A549 (cell line): Measurements from ENCODE around the gene SRPRA. TPM values are rescaled to one million over a fixed set of nuclear protein-coding genes. Genes with fewer than 3 reads are reported as not detected.

ENCODE experiments used
- ATAC-seq, 2 experiments: fragments of 200-7000 bp in 1 of 2; fragments of >200 bp in 1 of 2; cut with Nextera tagmentation in 1 of 2; cut with Tn5 transposase in 1 of 2; 3 replicates each; pipeline versions ENCODE4 v1.8.0 to v1.9.1; 2018 to 2020; ENCODE audit warnings: mild to moderate bottlenecking in 1 of 2, moderate library complexity in 1 of 2
- CTCF ChIA-PET: fragments of 300-600 bp; sonication (Branson Sonifier 250); formaldehyde crosslinking; extraction: SDS; loops from one replicate; lab custom pipeline; 2021; ENCODE audit warnings: antibody characterized with exemption, inconsistent platforms; lab: Yijun Ruan, JAX
- POLR2A ChIA-PET: fragments of 350-600 bp; formaldehyde crosslinking; extraction: SDS; loops from one replicate; lab custom pipeline; 2021; ENCODE audit warnings: antibody characterized with exemption, inconsistent platforms; lab: Yijun Ruan, JAX
- DNase-seq, 2 experiments: peaks; one replicate each; pipeline versions ENCODE4 v3.0.0 to v3.0.0-alpha.2; 2011 to 2016; ENCODE audit warnings: low read depth in 1 of 2, low spot score in 1 of 2
- FAIRE-seq: peaks from 2 replicates; lab custom pipeline; 2011; peaks lifted over from hg19 to GRCh38; lab: Jason Lieb, UNC
- H3K27ac ChIP-seq, 2 experiments: fragments of >200 bp; sonication (Bioruptor Twin); formaldehyde crosslinking; 3 replicates each; pipeline ENCODE4 v1.5.1; 2016 to 2017
- H3K4me1 ChIP-seq: fragments of >200 bp; sonication (Bioruptor Twin); formaldehyde crosslinking; 3 replicates; pipeline ENCODE4 v1.6.1; 2016
- H3K4me2 ChIP-seq: fragments of >200 bp; sonication (Bioruptor Twin); formaldehyde crosslinking; 3 replicates; pipeline ENCODE4 v1.6.1; 2016
- H3K4me3 ChIP-seq: fragments of >200 bp; sonication (Bioruptor Twin); formaldehyde crosslinking; 3 replicates; pipeline ENCODE4 v1.5.1; 2016
- H3K9me3 ChIP-seq: fragments of >200 bp; sonication (Bioruptor Twin); formaldehyde crosslinking; 3 replicates; pipeline ENCODE4 v1.6.1; 2016
- BCL3 ChIP-seq: fragments of >200 bp; sonication (Bioruptor Twin); formaldehyde crosslinking; IDR thresholded peaks from 3 replicates; pipeline ENCODE4 v1.6.1; 2016
- BHLHE40 ChIP-seq: IDR thresholded peaks from 2 replicates; pipeline ENCODE4 v1.6.1; 2012; ENCODE audit warnings: low read depth, low read length, inconsistent platforms
- ESRRA ChIP-seq: fragments of 150-350 bp; IDR thresholded peaks from 2 replicates; pipeline ENCODE4 v1.6.1; 2014; ENCODE audit warnings: mild to moderate bottlenecking, low read length, borderline replicate concordance
- FOSB ChIP-seq: fragments of 250-450 bp; sonication (Bioruptor Pico); IDR thresholded peaks from 2 replicates; pipeline ENCODE4 v1.5.0; 2020; ENCODE audit warnings: mild to moderate bottlenecking, moderate library complexity
- HOXB5 ChIP-seq: fragments of 250-450 bp; sonication (Bioruptor Pico); IDR thresholded peaks from 2 replicates; pipeline ENCODE4 v1.5.0; 2020; ENCODE audit warnings: mild to moderate bottlenecking, moderate library complexity
- JUN ChIP-seq, 2 experiments: fragments of >200 bp; sonication (Bioruptor Twin); formaldehyde crosslinking; IDR thresholded peaks; 2 replicates in 1 of 2; 3 replicates in 1 of 2; pipeline ENCODE4 v1.6.1; 2016 to 2017
- JUNB ChIP-seq: fragments of >200 bp; sonication (Bioruptor Twin); formaldehyde crosslinking; IDR thresholded peaks from 2 replicates; pipeline ENCODE4 v1.6.1; 2016
- MAZ ChIP-seq: fragments of 150-350 bp; IDR thresholded peaks from 2 replicates; pipeline ENCODE4 v1.6.1; 2014; ENCODE audit warnings: antibody characterized with exemption, low read depth, low read length, borderline replicate concordance
- MYC ChIP-seq: IDR thresholded peaks from 2 replicates; pipeline ENCODE4 v1.6.1; 2012; ENCODE audit warnings: mild to moderate bottlenecking, inconsistent platforms, low read length, improper control_type of control experiment, borderline replicate concordance
- NFE2L2 ChIP-seq: fragments of 150-350 bp; conservative IDR thresholded peaks from 2 replicates; pipeline ENCODE4 v1.6.1; 2014; ENCODE audit warnings: low read length
- NPAS2 ChIP-seq: fragments of 250-450 bp; sonication (Bioruptor Pico); IDR thresholded peaks from 2 replicates; pipeline ENCODE4 v1.8.0; 2022; ENCODE audit warnings: mild to moderate bottlenecking, moderate library complexity, borderline replicate concordance
- NR3C1 ChIP-seq: fragments of >200 bp; sonication (Bioruptor Twin); formaldehyde crosslinking; IDR thresholded peaks from 3 replicates; pipeline ENCODE4 v1.6.1; 2017
- POLR2A ChIP-seq: IDR thresholded peaks from 2 replicates; pipeline ENCODE4 v1.6.1; 2012; ENCODE audit warnings: mild to moderate bottlenecking, low read length
- POLR2AphosphoS2 ChIP-seq: conservative IDR thresholded peaks from 2 replicates; pipeline ENCODE4 v1.6.1; 2012; ENCODE audit warnings: low read length, improper control_type of control experiment, inconsistent platforms
- RAD21 ChIP-seq, 2 experiments: fragments of >200 bp in 1 of 2; sonication (Bioruptor Twin) in 1 of 2; formaldehyde crosslinking in 1 of 2; IDR thresholded peaks in 1 of 2; conservative IDR thresholded peaks in 1 of 2; 2 replicates in 1 of 2; 3 replicates in 1 of 2; pipeline ENCODE4 v1.6.1; 2012 to 2018; ENCODE audit warnings: inconsistent platforms in 1 of 2
- RCOR1 ChIP-seq: fragments of 150-350 bp; IDR thresholded peaks from 2 replicates; pipeline ENCODE4 v1.6.1; 2014; ENCODE audit warnings: antibody characterized with exemption, low read length, low read depth
- RFX5 ChIP-seq: fragments of 450-650 bp; IDR thresholded peaks from 2 replicates; pipeline ENCODE4 v1.7.1; 2014; ENCODE audit warnings: antibody characterized with exemption, mild to moderate bottlenecking, moderate library complexity
- RNF2 ChIP-seq: fragments of 200-600 bp; sonication (generic); IDR thresholded peaks from 2 replicates; pipeline ENCODE4 v1.6.1; 2016; ENCODE audit warnings: low read depth, mild to moderate bottlenecking, antibody characterized with exemption, moderate library complexity, borderline replicate concordance
- TFCP2L1 ChIP-seq: fragments of 250-450 bp; sonication (Bioruptor Pico); IDR thresholded peaks from 2 replicates; pipeline ENCODE4 v1.5.0; 2021; ENCODE audit warnings: mild to moderate bottlenecking
- TP53 ChIP-seq: fragments of 250-450 bp; sonication (Bioruptor Pico); IDR thresholded peaks from 2 replicates; pipeline ENCODE4 v1.5.0; 2021; ENCODE audit warnings: mild to moderate bottlenecking, moderate library complexity
- ZC3H11A ChIP-seq: fragments of 450-650 bp; IDR thresholded peaks from 2 replicates; pipeline ENCODE4 v1.6.1; 2014; ENCODE audit warnings: antibody characterized with exemption, mild to moderate bottlenecking
- ZSCAN20 ChIP-seq: fragments of 250-450 bp; sonication (Bioruptor Pico); IDR thresholded peaks from 2 replicates; pipeline ENCODE4 v1.8.0; 2022; ENCODE audit warnings: mild to moderate bottlenecking, moderate library complexity
- WGBS: methylation state at CpG from one replicate; pipeline ENCODE4 v1.1.6; 2017; ENCODE audit errors: missing lambda C conversion rate; 5-methylcytosine and 5-hydroxymethylcytosine counted together
- polyA plus RNA-seq, 4 experiments: library from polyadenylated mRNA; depleted of rRNA in 3 of 4; stranded (reverse); fragments of >200 nt; fragmentation: RNase III in 1 of 4; extraction: RNeasy Plus Mini Kit Qiagen cat#74134 plus additional on column Dnase treatment in 1 of 4; gene quantifications; 2 replicates in 3 of 4; 3 replicates in 1 of 4; pipeline ENCODE4 v1.2.3, GENCODE V29; 2011 to 2017
- TF ChIP-seq, protein P1 (sequence below): IDR thresholded peaks from 2 replicates; pipeline ENCODE4 v1.6.1; 2012
- TF ChIP-seq, protein P2 (sequence below): IDR thresholded peaks from 2 replicates; pipeline ENCODE4 v1.6.1; 2012
- TF ChIP-seq, protein P3 (sequence below): fragments of 150-350 bp; IDR thresholded peaks from 2 replicates; pipeline ENCODE4 v1.6.1; 2014; ENCODE audit warnings: low read depth, mild to moderate bottlenecking, low read length

The SRPRA gene
- polyA plus RNA-seq, 2 of the 4 experiments (the other 2 are of a cell fraction): 45.1 to 92.2 TPM

DNA sequence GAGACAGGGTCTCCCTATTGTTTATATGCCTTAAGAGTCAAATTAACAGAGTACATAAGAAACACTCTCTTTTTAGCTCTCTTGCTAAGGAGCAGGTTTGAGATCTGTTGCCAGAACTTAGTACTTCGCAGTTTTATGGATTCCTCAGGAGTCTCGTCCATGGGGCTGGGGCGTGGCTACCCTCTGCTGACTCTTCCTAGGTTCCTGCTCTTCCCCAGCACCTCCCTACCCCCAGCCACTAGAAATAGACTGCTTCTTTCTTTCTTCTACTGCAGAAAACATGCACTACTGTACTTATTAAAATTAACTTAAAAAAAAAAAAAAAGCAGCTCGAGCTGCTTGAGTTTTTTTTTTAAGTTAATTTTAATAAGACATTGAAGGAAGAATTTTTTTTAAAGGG, 49.1 kb downstream of the SRPRA start:
- POLR2A ChIA-PET: no interaction called here
- CTCF ChIA-PET: no interaction called here
- H3K27ac ChIP-seq: no peak overlapping the region
- TF ChIP-seq, protein P1, sequence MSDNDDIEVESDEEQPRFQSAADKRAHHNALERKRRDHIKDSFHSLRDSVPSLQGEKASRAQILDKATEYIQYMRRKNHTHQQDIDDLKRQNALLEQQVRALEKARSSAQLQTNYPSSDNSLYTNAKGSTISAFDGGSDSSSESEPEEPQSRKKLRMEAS: no peak
- TF ChIP-seq MAZ: no peak
- TF ChIP-seq ZC3H11A: no peak
- no peak for TF ChIP-seq FOSB
- no peak for TF ChIP-seq POLR2A
- TF ChIP-seq ESRRA: no peak
- no peak for TF ChIP-seq BHLHE40
- no peak for TF ChIP-seq RAD21 (conservative IDR thresholded peaks at IDR 0.05 in 1 of 2, IDR thresholded peaks at IDR 0.05 in 1 of 2)
- no peak for TF ChIP-seq RCOR1
- TF ChIP-seq, protein P2, sequence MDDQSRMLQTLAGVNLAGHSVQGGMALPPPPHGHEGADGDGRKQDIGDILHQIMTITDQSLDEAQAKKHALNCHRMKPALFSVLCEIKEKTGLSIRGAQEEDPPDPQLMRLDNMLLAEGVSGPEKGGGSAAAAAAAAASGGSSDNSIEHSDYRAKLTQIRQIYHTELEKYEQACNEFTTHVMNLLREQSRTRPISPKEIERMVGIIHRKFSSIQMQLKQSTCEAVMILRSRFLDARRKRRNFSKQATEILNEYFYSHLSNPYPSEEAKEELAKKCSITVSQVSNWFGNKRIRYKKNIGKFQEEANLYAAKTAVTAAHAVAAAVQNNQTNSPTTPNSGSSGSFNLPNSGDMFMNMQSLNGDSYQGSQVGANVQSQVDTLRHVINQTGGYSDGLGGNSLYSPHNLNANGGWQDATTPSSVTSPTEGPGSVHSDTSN: no peak
- TF ChIP-seq HOXB5: no peak
- TF ChIP-seq, all 56 proteins: peak for 0
- Histone ChIP-seq H3K4me2 (no peak overlapping the region), H3K4me3 (no peak overlapping the region), H3K4me1 (peaks cover 7% of the 10 kb centered on the region; the same call in 2 of the 3 replicates), H3K9me3 (no peaks in the 10 kb centered on the region)
- no peak for FAIRE-seq
- DNase-seq: no peak
- 54% methylated on average over 4 of the region's 4 CpGs for WGBS
- no peak for ATAC-seq

DNA sequence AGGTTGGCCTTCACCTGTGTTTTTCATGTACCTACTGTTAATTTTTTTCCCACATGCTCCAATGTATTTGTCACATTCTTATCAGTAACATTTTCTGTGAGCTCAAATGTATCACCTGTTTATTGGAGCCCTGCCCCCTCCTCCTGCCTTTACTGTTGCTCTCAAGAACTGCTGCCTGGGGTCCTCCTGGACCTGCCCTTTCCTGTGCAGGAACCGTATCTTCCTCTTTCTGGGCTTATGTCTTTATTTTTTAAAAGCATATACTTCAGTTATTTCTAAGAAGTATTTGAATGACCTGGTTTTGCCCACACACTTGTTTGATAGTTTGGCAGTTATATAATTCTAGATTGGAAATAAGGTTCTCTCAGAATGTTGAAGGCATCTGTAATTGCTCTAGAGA, 51.2 kb downstream of the SRPRA start:
- Histone ChIP-seq H3K27ac (no peak overlapping the region), H3K4me1 (peaks cover 16% of the 10 kb centered on the region; the same call in 2 of the 3 replicates), H3K4me2 (no peak overlapping the region), H3K9me3 (no peaks in the 10 kb centered on the region), H3K4me3 (no peak overlapping the region)
- FAIRE-seq: no peak
- ATAC-seq: no peak
- ChIA-PET CTCF (no interaction called here), POLR2A (no interaction called here)
- TF ChIP-seq JUN (IDR thresholded peaks at IDR 0.05) (no peak), ZSCAN20 (CRISPR knock-in tag) (no peak), JUNB (no peak), RFX5 (no peak), RNF2 (no peak), MYC (no peak), TP53 (CRISPR knock-in tag) (no peak), BCL3 (no peak), POLR2AphosphoS2 (no peak), RAD21 (conservative IDR thresholded peaks at IDR 0.05 in 1 of 2, IDR thresholded peaks at IDR 0.05 in 1 of 2) (no peak), NR3C1 (no peak), TFCP2L1 (CRISPR knock-in tag) (no peak), NPAS2 (CRISPR knock-in tag) (no peak), NFE2L2 (no peak)
- TF ChIP-seq, protein P3, sequence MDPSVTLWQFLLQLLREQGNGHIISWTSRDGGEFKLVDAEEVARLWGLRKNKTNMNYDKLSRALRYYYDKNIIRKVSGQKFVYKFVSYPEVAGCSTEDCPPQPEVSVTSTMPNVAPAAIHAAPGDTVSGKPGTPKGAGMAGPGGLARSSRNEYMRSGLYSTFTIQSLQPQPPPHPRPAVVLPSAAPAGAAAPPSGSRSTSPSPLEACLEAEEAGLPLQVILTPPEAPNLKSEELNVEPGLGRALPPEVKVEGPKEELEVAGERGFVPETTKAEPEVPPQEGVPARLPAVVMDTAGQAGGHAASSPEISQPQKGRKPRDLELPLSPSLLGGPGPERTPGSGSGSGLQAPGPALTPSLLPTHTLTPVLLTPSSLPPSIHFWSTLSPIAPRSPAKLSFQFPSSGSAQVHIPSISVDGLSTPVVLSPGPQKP: no peak
- WGBS: 83% methylated on average over 1 of the region's 1 CpG
- DNase-seq: no peak
